Esophagus squamous epithelium (tissue), 4 donors: ENCODE results near the gene SYNCRIP.

Experiments used
- CTCF ChIP-seq, 6 experiments: fragments of 450-650 bp in 4 of 6; fragments of 200-600 bp in 2 of 6; sonication (generic) in 2 of 6; IDR thresholded peaks; one replicate each; pipeline ENCODE4 v1.5.1; 2016 to 2019; ENCODE audit warnings: antibody characterized with exemption in 6 of 6, mild to moderate bottlenecking in 4 of 6, moderate library complexity in 4 of 6
- POLR2A ChIP-seq, 4 donors: fragments of 450-650 bp; IDR thresholded peaks; one replicate each; pipeline ENCODE4 v1.6.1; 2017; ENCODE audit warnings: antibody characterized with exemption in 4 of 4, mild to moderate bottlenecking in 4 of 4, moderate library complexity in 3 of 4

- TF ChIP-seq CTCF (IDR thresholded peaks at IDR 0.05) (no peak), POLR2A (IDR thresholded peaks at IDR 0.05) (no peak)
These were observed 62.4 kb downstream of the SYNCRIP start for GRCh38 chr6:85580118-85580877.
